HepG2 (cell line): ENCODE data around the gene SCNM1. TPM values are rescaled to one million over a fixed set of nuclear protein-coding genes. Genes with fewer than 3 reads are reported as not detected.

Experiments used
- ATAC-seq: fragments of 200-7000 bp; cut with Tn5 transposase; 3 replicates; pipeline ENCODE4 v1.9.1; 2020; ENCODE audit warnings: mild to moderate bottlenecking, moderate library complexity
- BruUV-seq: library from RNA; stranded (reverse); fragments of 400-500 nt; replicated peaks from 2 replicates; lab custom pipeline; 2021; lab: Mats Ljungman, UMichigan
- CTCF ChIA-PET: fragments of 300-600 bp; formaldehyde crosslinking; extraction: SDS; loops from one replicate; lab custom pipeline; 2021; ENCODE audit warnings: low total read pairs, inconsistent platforms, low intra/inter-chr PET ratio; lab: Yijun Ruan, JAX
- POLR2A ChIA-PET: fragments of 350-600 bp; sonication (Branson Sonifier 250); formaldehyde crosslinking; loops from one replicate; lab custom pipeline; 2020; ENCODE audit warnings: antibody characterized with exemption, inconsistent platforms; lab: Yijun Ruan, JAX
- DNase-seq: peaks from one replicate; pipeline ENCODE4 v3.0.0-alpha.2; 2015; ENCODE audit warnings: low spot score
- FAIRE-seq: peaks from 3 replicates; lab custom pipeline; 2011; peaks lifted over from hg19 to GRCh38; lab: Jason Lieb, UNC
- H2AFZ ChIP-seq: one replicate; pipeline ENCODE4 v1.6.1; 2011; ENCODE audit warnings: low read length, inconsistent platforms
- H3K27ac ChIP-seq: fragments of 300-600 bp; 3 replicates; pipeline ENCODE4 v1.8.0; 2011; ENCODE audit warnings: mixed run types, mild to moderate bottlenecking, mixed read lengths, low read length, inconsistent platforms; ENCODE audit not compliant: insufficient read depth; ENCODE audit errors: extremely low read length
- H3K27me3 ChIP-seq, 2 experiments: fragments of 200-600 bp in 1 of 2; 2 replicates in 1 of 2; 3 replicates in 1 of 2; pipeline versions ENCODE4 v1.6.0 to v1.8.0; 2011; ENCODE audit warnings: low read length in 2 of 2, mild to moderate bottlenecking in 2 of 2, moderate library complexity in 2 of 2, inconsistent platforms in 1 of 2; ENCODE audit not compliant: insufficient read depth in 2 of 2, control insufficient read depth in 1 of 2
- H3K36me3 ChIP-seq, 2 experiments: fragments of 200-600 bp in 1 of 2; replicated peaks in 1 of 2; 2 replicates in 1 of 2; 3 replicates in 1 of 2; pipeline versions ENCODE4 v1.5.1 to v1.8.0; 2011; ENCODE audit warnings: low read length in 2 of 2, inconsistent platforms in 1 of 2; ENCODE audit not compliant: insufficient read depth in 2 of 2, control insufficient read depth in 1 of 2
- H3K4me1 ChIP-seq: 2 replicates; pipeline ENCODE4 v1.5.1; 2012; ENCODE audit warnings: low read length, inconsistent platforms; ENCODE audit not compliant: insufficient read depth
- H3K4me2 ChIP-seq: 2 replicates; pipeline ENCODE4 v1.6.0; 2011; ENCODE audit warnings: low read depth, low read length, inconsistent platforms
- H3K4me3 ChIP-seq, 3 experiments: fragments of 200-600 bp in 1 of 3; sonication (generic), shearing (Covaris generic) in 1 of 3; replicated peaks in 1 of 3; 2 replicates each; pipeline ENCODE4 v1.5.1; 2011 to 2016; ENCODE audit warnings: low read length in 3 of 3, inconsistent platforms in 2 of 3, low read depth in 2 of 3, mild to moderate bottlenecking in 2 of 3, control low read depth in 1 of 3, mixed read lengths in 1 of 3; ENCODE audit not compliant: insufficient read depth in 1 of 3
- H3K79me2 ChIP-seq: one replicate; pipeline ENCODE4 v1.6.1; 2011; ENCODE audit warnings: low read length, inconsistent platforms; ENCODE audit not compliant: insufficient read depth
- H3K9ac ChIP-seq: 2 replicates; pipeline ENCODE4 v1.6.0; 2011; ENCODE audit warnings: mild to moderate bottlenecking, low read depth, low read length, inconsistent platforms; ENCODE audit not compliant: insufficient read depth
- H3K9me3 ChIP-seq: 2 replicates; pipeline ENCODE4 v1.5.1; 2012; ENCODE audit warnings: mild to moderate bottlenecking, low read length
- H4K20me1 ChIP-seq: 2 replicates; pipeline ENCODE4 v1.6.0; 2011; ENCODE audit warnings: inconsistent platforms, mild to moderate bottlenecking, low read length, moderate library complexity; ENCODE audit not compliant: insufficient read depth
- CTCF ChIP-seq: sonication (generic); formaldehyde crosslinking; IDR thresholded peaks from 2 replicates; pipeline ENCODE4 v1.5.0; 2020; ENCODE audit warnings: mild to moderate bottlenecking, missing genetic modification reagents, moderate library complexity
- GLMP ChIP-seq: sonication (generic); formaldehyde crosslinking; IDR thresholded peaks from 2 replicates; pipeline ENCODE4 v1.9.0; 2021; ENCODE audit warnings: missing genetic modification reagents, mild to moderate bottlenecking, borderline replicate concordance
- KAT8 ChIP-seq: IDR thresholded peaks from 2 replicates; pipeline ENCODE4 v1.6.1; 2016; ENCODE audit warnings: missing genetic modification reagents, missing compliant biosample characterization
- ZNF547 ChIP-seq: sonication (generic); formaldehyde crosslinking; IDR thresholded peaks from 2 replicates; pipeline ENCODE4 v1.5.1; 2020; ENCODE audit warnings: mild to moderate bottlenecking, missing genetic modification reagents
- whole genome bisulfite sequencing: methylation state at CpG from one replicate; pipeline ENCODE4 v1.1.6; 2017; ENCODE audit warnings: low lambda C conversion rate; 5-methylcytosine and 5-hydroxymethylcytosine counted together
- in situ Hi-C: cut with HindIII; loops from 2 replicates; pipeline ENCODE4 v1.10.0; 2017; ENCODE audit warnings: low pct_unique_long_range_greater_than_20kb; ENCODE audit not compliant: extremely low pct_ligation_motif_present
- intact Hi-C: fragments of 100-400 bp; cut with micrococcal nuclease; formaldehyde crosslinking; loops from one replicate; pipeline ENCODE4 v1.10.0; 2022; ENCODE audit not compliant: unreplicated experiment
- polyA plus RNA-seq, 8 experiments: library from polyadenylated mRNA; depleted of rRNA in 3 of 8; stranded (reverse) in 7 of 8; unstranded in 1 of 8; fragments of >200 nt; fragmentation: Illumina TruSeq in 4 of 8; extraction: Trizol in 4 of 8; gene quantifications; 2 replicates each; pipeline versions ENCODE4 v1.2.1 to v1.2.3, GENCODE V29; 2011 to 2016; ENCODE audit warnings: low read depth in 4 of 8, missing spikeins in 1 of 8, mixed read lengths in 1 of 8; ENCODE audit not compliant: insufficient read depth in 1 of 8
- total RNA-seq, 5 experiments: library from RNA; depleted of rRNA; stranded (reverse); fragments of >200 nt; fragmentation: Illumina TruSeq; extraction: Trizol; gene quantifications; 2 replicates each; pipeline ENCODE4 v1.2.3, GENCODE V29; 2016; ENCODE audit warnings: low read depth in 1 of 5

The SCNM1 gene
- total and polyA plus RNA-seq, 2 of the 13 experiments (the other 11 are each of a cell fraction or from before 2014, with no cell fraction given) = 16.3 to 31.5 TPM

- TF ChIP-seq KAT8 (CRISPR knock-in tag) (no peak), CTCF (CRISPR knock-in tag) (peak; percentile 28), ZNF547 (CRISPR knock-in tag) (no peak)
- Histone ChIP-seq H3K4me1 (no peaks in the 10 kb centered on the region), H3K4me3 (no peak overlapping the region), H3K9me3 (no peaks in the 10 kb centered on the region), H3K27ac (no peak overlapping the region), H3K27me3 (no peaks in the 10 kb centered on the region), H3K9ac (no peak overlapping the region), H4K20me1 (no peaks in the 10 kb centered on the region), H3K36me3 (no peaks in the 10 kb centered on the region), H3K4me2 (no peak overlapping the region), H3K79me2 (no peaks in the 10 kb centered on the region), H2AFZ (no peak overlapping the region)
- FAIRE-seq (no peak), ATAC-seq (peak; percentile 41; the same call in 2 of the 3 replicates), DNase-seq (no peak)
- ChIA-PET POLR2A (interaction anchor here (0.6 kb wide), 1 partner anchor 37 kb away, joined by 3 read pairs; no protein-coding TSS in a partner anchor), CTCF (no interaction called here)
- intact Hi-C loops (no loop called here), in situ Hi-C loops (no loop called here)
- 86% methylated on average over 8 of the region's 12 CpGs for WGBS
- BruUV-seq = no TSS peak
Observed at GRCh38 chr1:151135433-151136385, 30.2 kb upstream of the SCNM1 start.

GRCh38 chr1:151137789-151138188 lies 28.2 kb upstream of the SCNM1 start:
- TF ChIP-seq GLMP (CRISPR knock-in tag) = no peak
- ChIA-PET POLR2A (interaction anchor here (1.2 kb wide), 1 partner anchor 10 kb away, joined by 3 read pairs; no protein-coding TSS in a partner anchor), CTCF (no interaction called here)
- H3K9me3 ChIP-seq = no peaks in the 10 kb centered on the region
- no peaks in the 10 kb centered on the region for H3K27me3 ChIP-seq
- DNase-seq (no peak), ATAC-seq (no peak), FAIRE-seq (no peak)
- BruUV-seq = no TSS peak
- no peak overlapping the region for H3K27ac ChIP-seq
- 95% methylated on average over 7 of the region's 7 CpGs for WGBS
- H3K4me3 ChIP-seq = no peak overlapping the region
- in situ Hi-C loops (no loop called here), intact Hi-C loops (no loop called here)
- no peaks in the 10 kb centered on the region for H3K79me2 ChIP-seq
- H3K4me1 ChIP-seq = no peaks in the 10 kb centered on the region
- no peak overlapping the region for H2AFZ ChIP-seq
- no peaks in the 10 kb centered on the region for H3K36me3 ChIP-seq
- H3K9ac ChIP-seq = no peak overlapping the region
- H3K4me2 ChIP-seq = no peak overlapping the region
- no peaks in the 10 kb centered on the region for H4K20me1 ChIP-seq
